Uterine smooth muscle cell (primary cell): ENCODE measurements around the gene GPR150. TPM values are rescaled to one million over a fixed set of nuclear protein-coding genes. Genes with fewer than 3 reads are reported as not detected.

Experiments
- total RNA-seq: library from RNA; depleted of rRNA; stranded (reverse); fragments of >200 nt; gene quantifications from 2 replicates; pipeline ENCODE4 v1.2.3, GENCODE V29; 2014

Gene GPR150
- total RNA-seq, result 0.12 and 0.33 TPM in 2 replicates

DNA sequence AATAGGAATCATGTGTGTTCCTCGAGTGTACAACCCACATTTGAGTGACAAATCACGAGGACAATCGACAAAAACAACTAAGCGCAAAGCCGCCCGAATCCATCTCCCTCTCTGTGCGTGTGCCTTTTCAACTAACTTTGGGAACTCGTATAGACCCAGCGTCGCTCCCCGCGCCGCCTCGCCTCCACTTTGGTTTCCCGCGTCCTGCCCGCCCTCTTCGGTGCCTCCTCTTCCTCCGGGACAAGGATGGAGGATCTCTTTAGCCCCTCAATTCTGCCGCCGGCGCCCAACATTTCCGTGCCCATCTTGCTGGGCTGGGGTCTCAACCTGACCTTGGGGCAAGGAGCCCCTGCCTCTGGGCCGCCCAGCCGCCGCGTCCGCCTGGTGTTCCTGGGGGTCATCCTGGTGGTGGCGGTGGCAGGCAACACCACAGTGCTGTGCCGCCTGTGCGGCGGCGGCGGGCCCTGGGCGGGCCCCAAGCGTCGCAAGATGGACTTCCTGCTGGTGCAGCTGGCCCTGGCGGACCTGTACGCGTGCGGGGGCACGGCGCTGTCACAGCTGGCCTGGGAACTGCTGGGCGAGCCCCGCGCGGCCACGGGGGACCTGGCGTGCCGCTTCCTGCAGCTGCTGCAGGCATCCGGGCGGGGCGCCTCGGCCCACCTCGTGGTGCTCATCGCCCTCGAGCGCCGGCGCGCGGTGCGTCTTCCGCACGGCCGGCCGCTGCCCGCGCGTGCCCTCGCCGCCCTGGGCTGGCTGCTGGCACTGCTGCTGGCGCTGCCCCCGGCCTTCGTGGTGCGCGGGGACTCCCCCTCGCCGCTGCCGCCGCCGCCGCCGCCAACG, at the start of gene GPR150:
Gene GPR150, plus strand, starts transcription at position 58 of the 840 bp plus-strand sequence. Its CDS starts 189 bp downstream, at position 247.

DNA sequence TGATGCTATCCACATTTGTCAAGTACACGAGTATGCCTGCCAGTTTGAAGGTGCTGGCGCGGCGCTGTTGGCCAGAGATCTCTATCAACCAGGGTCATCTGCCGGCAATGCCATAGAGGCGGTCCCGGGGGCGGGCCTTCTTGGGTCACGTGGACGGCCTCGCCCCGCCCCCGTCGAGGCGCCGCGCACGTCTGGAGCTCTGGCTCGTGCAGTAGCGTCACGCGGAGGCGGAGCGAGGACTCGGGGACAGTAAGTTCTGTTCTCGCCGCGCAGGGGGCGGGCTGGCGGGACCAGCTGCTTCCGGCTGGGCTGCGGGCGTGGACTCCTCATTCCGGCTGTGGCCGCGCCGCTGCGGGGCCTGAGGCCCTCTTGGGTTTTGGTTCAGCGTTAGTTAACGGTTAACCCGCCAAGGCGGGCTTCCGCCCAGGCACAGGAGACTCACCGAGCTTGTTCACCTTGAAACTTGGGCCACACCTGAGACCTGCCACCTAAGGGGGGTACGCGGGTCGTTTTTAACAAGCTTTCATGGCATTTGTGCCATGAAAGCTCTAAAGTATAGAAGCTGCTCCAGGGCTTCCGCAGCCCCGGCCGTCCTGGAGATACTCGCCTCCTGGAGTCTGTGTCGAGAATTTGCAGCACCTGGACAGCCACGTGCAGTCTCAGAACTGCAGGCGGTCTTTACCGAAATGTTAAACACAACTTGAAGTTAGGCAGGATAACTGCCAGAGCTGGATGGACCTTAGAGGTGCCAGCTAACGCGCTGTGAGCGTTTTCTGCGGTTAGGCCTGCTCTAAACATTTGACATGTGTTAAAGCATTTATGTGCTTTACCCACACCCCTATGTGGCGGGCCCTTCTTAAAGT, 26.9 kb downstream of the GPR150 start, which contains the start of gene RFESD:
Gene RFESD, plus strand, starts transcription at position 209 of the 863 bp plus-strand sequence. CDS start 5,495 bp downstream, outside the sequence.

Other genes with a start within 250 kb of the GPR150 start
- gene FAM81B, start 228.7 kb upstream of the GPR150 start, total RNA-seq, result not detected in 2 replicates
- 190 and 197 TPM in 2 replicates for gene SKIC3, start 65.1 kb upstream of the GPR150 start, total RNA-seq
- 11.1 and 12.2 TPM in 2 replicates for gene ARSK, start 65.0 kb upstream of the GPR150 start, total RNA-seq
- 3.5 and 4.0 TPM in 2 replicates for gene RFESD, start 26.7 kb downstream of the GPR150 start, total RNA-seq
- 0.22 and 0.25 TPM in 2 replicates for gene SPATA9, start 62.9 kb downstream of the GPR150 start, total RNA-seq
- 220 and 313 TPM in 2 replicates for gene RHOBTB3, start 111.2 kb downstream of the GPR150 start, total RNA-seq
- gene GLRX, start 202.6 kb downstream of the GPR150 start, total RNA-seq, result 47.9 and 49.9 TPM in 2 replicates